ENCODE measurements around the gene CCDC30.
A peak's percentile ranks its signal among the peaks of the same experiment; 100 is the strongest.
"Not testable (repeated sequence)": the region's sequence is repeated elsewhere in the genome, so short reads cannot be mapped to it uniquely, and the experiment has no call there.

CCDC30 gene

GRCh38 chr1:42453386-42453785 is 9.7 kb upstream of the CCDC30 start:
- peak; percentile 13 for DNase-seq

- DNase-seq, result no peak
These were observed 8.7 kb upstream of the CCDC30 start for GRCh38 chr1:42454403-42454802.

GRCh38 chr1:42456010-42456753 is 6.9 kb upstream of the CCDC30 start, which contains the start of the genes PPCS and ZMYND12:
Gene PPCS (plus strand): TSS chr1:42456543. CDS start chr1:42456566, 23 bp downstream.
Gene ZMYND12 (minus strand): TSS chr1:42456022. CDS start chr1:42455997, 25 bp downstream.
- DNase-seq, result peak; percentile 83

GRCh38 chr1:42456754-42457089 is 6.4 kb upstream of the CCDC30 start:
- DNase-seq, result peak; percentile 59

- DNase-seq, result no peak
These were observed 1.9 kb upstream of the CCDC30 start for GRCh38 chr1:42461196-42461595.

GRCh38 chr1:42463921-42464320 is 835 bp downstream of the CCDC30 start:
- DNase-seq, result no peak

- no peak for DNase-seq
These were observed 2.9 kb downstream of the CCDC30 start for GRCh38 chr1:42466030-42466429.

GRCh38 chr1:42469727-42470126 is 6.6 kb downstream of the CCDC30 start:
- no peak for DNase-seq

- DNase-seq, result no peak
These were observed 13.5 kb downstream of the CCDC30 start for GRCh38 chr1:42476605-42477004.

- DNase-seq, result not testable (repeated sequence)
These were observed 14.3 kb downstream of the CCDC30 start for GRCh38 chr1:42477354-42477753.

- DNase-seq, result no peak
These were observed 14.7 kb downstream of the CCDC30 start for GRCh38 chr1:42477775-42478174.

GRCh38 chr1:42479621-42480020 is 16.5 kb downstream of the CCDC30 start:
- DNase-seq, result peak; percentile 39

GRCh38 chr1:42480921-42481320 is 17.8 kb downstream of the CCDC30 start:
- DNase-seq, result peak; percentile 13

GRCh38 chr1:42482635-42483153 is 19.6 kb downstream of the CCDC30 start:
- DNase-seq, result no peak

- DNase-seq, result peak; percentile 90
These were observed 21.3 kb downstream of the CCDC30 start for GRCh38 chr1:42484382-42484781.

GRCh38 chr1:42490237-42490636 is 27.2 kb downstream of the CCDC30 start:
- DNase-seq, result no peak

- DNase-seq, result not testable (repeated sequence)
These were observed 38.9 kb downstream of the CCDC30 start for GRCh38 chr1:42502031-42502430.

GRCh38 chr1:42504535-42505128 is 41.5 kb downstream of the CCDC30 start:
- no peak for DNase-seq

- DNase-seq, result no peak
These were observed 43.5 kb downstream of the CCDC30 start for GRCh38 chr1:42506576-42506975.

GRCh38 chr1:42511581-42512155 is 48.6 kb downstream of the CCDC30 start:
- DNase-seq, result peak; percentile 9

GRCh38 chr1:42518908-42519307 is 55.8 kb downstream of the CCDC30 start:
- DNase-seq, result no peak

GRCh38 chr1:42523171-42523570 is 60.1 kb downstream of the CCDC30 start:
- DNase-seq, result no peak

GRCh38 chr1:42524330-42524729 is 61.2 kb downstream of the CCDC30 start:
- no peak for DNase-seq

- DNase-seq, result peak; percentile 81
These were observed 66.7 kb downstream of the CCDC30 start for GRCh38 chr1:42529724-42530181.
